Smooth muscle cell (in vitro differentiated cells): Measurements from ENCODE around the gene TRPC4AP. TPM values are rescaled to one million over a fixed set of nuclear protein-coding genes. Genes with fewer than 3 reads are reported as not detected.

Experiments used
- DNase-seq: peaks from one replicate; lab custom pipeline; 2025; ENCODE audit not compliant: unreplicated experiment; lab: John Stamatoyannopoulos, UW
- H2AFZ ChIP-seq: fragments of 200-600 bp; sonication (generic); 2 replicates; pipeline ENCODE4 v1.6.0; 2016; ENCODE audit warnings: antibody characterized with exemption, low read depth, mild to moderate bottlenecking
- H3F3A ChIP-seq: fragments of 200-600 bp; sonication (generic); 2 replicates; pipeline ENCODE4 v1.6.0; 2017; ENCODE audit warnings: antibody characterized with exemption, low read depth
- H3K27ac ChIP-seq: fragments of 200-600 bp; sonication (generic); 2 replicates; pipeline ENCODE4 v1.5.1; 2016; ENCODE audit warnings: low read depth, mild to moderate bottlenecking
- H3K27me3 ChIP-seq: fragments of 200-600 bp; sonication (generic); 2 replicates; pipeline ENCODE4 v1.6.1; 2016; ENCODE audit warnings: low read depth, mild to moderate bottlenecking
- H3K36me3 ChIP-seq: fragments of 200-600 bp; sonication (generic); 2 replicates; pipeline ENCODE4 v1.5.1; 2016; ENCODE audit warnings: low read depth
- H3K4me1 ChIP-seq: fragments of 200-600 bp; sonication (generic); 2 replicates; pipeline ENCODE4 v1.5.1; 2016; ENCODE audit warnings: low read depth
- H3K4me2 ChIP-seq: fragments of 200-600 bp; sonication (generic); 2 replicates; pipeline ENCODE4 v1.6.0; 2016; ENCODE audit warnings: mild to moderate bottlenecking
- H3K4me3 ChIP-seq: fragments of 200-600 bp; sonication (generic); 2 replicates; pipeline ENCODE4 v1.5.1; 2016; ENCODE audit warnings: mild to moderate bottlenecking
- H3K79me2 ChIP-seq: fragments of 200-600 bp; sonication (generic); 2 replicates; pipeline ENCODE4 v1.6.0; 2016; ENCODE audit warnings: low read depth, mild to moderate bottlenecking
- H3K9ac ChIP-seq: fragments of 200-600 bp; sonication (generic); 2 replicates; pipeline ENCODE4 v1.6.0; 2016; ENCODE audit warnings: low read depth
- H3K9me3 ChIP-seq: fragments of 200-600 bp; sonication (generic); replicated peaks from 2 replicates; pipeline ENCODE4 v1.5.1; 2016; ENCODE audit warnings: low read depth
- H4K20me1 ChIP-seq: fragments of 200-600 bp; sonication (generic); 2 replicates; pipeline ENCODE4 v1.6.0; 2016; ENCODE audit warnings: low read depth
- whole genome bisulfite sequencing: methylation state at CpG from one replicate; pipeline ENCODE4 v1.1.7; 2016; ENCODE audit warnings: low lambda C conversion rate; 5-methylcytosine and 5-hydroxymethylcytosine counted together
- polyA plus RNA-seq: library from polyadenylated mRNA; unstranded; fragments of >200 nt; fragmentation: Nextera tagmentation; extraction: Ambion mirVana; gene quantifications from 2 replicates; pipeline ENCODE4 v1.2.1, GENCODE V29; 2016
- total RNA-seq: library from RNA; depleted of rRNA; stranded (reverse); fragments of >200 nt; gene quantifications from 2 replicates; pipeline ENCODE4 v1.2.3, GENCODE V29; 2014
- TF ChIP-seq, protein P1 (sequence below): fragments of 200-600 bp; sonication (generic); IDR thresholded peaks from 2 replicates; pipeline ENCODE4 v1.5.1; 2017; ENCODE audit warnings: borderline replicate concordance, mild to moderate bottlenecking, antibody characterized with exemption; ENCODE audit not compliant: insufficient read depth, poor library complexity, severe bottlenecking

The TRPC4AP gene
- total and polyA plus RNA-seq, 2 experiments from 2014 or later: 77.3 to 95.4 TPM

DNA sequence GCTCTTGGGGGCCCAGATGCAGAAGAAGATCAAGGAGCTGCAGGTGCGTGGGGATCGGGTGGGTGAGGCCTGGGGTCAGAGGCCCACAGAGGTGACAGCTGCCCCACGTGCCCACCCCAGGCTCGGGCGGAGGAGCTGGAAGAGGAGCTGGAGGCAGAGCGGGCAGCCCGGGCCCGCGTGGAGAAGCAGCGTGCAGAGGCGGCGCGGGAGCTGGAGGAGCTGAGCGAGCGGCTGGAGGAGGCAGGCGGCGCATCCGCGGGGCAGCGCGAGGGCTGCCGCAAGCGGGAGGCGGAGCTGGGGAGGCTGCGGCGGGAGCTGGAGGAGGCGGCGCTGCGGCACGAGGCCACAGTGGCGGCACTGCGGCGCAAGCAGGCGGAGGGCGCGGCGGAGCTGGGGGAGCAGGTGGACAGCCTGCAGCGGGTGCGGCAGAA, 95.5 kb downstream of the TRPC4AP start:
- no peaks in the 10 kb centered on the region for H3K4me1 ChIP-seq
- no peaks in the 10 kb centered on the region for H3K36me3 ChIP-seq
- H2AFZ ChIP-seq: no peak overlapping the region
- no peak overlapping the region for H3K9ac ChIP-seq
- H3K79me2 ChIP-seq: no peaks in the 10 kb centered on the region
- H3K4me3 ChIP-seq: no peak overlapping the region
- TF ChIP-seq, protein P1, sequence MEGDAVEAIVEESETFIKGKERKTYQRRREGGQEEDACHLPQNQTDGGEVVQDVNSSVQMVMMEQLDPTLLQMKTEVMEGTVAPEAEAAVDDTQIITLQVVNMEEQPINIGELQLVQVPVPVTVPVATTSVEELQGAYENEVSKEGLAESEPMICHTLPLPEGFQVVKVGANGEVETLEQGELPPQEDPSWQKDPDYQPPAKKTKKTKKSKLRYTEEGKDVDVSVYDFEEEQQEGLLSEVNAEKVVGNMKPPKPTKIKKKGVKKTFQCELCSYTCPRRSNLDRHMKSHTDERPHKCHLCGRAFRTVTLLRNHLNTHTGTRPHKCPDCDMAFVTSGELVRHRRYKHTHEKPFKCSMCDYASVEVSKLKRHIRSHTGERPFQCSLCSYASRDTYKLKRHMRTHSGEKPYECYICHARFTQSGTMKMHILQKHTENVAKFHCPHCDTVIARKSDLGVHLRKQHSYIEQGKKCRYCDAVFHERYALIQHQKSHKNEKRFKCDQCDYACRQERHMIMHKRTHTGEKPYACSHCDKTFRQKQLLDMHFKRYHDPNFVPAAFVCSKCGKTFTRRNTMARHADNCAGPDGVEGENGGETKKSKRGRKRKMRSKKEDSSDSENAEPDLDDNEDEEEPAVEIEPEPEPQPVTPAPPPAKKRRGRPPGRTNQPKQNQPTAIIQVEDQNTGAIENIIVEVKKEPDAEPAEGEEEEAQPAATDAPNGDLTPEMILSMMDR: no peak
- no peaks in the 10 kb centered on the region for H3K9me3 ChIP-seq
- H3K27ac ChIP-seq: no peak overlapping the region
- H3F3A ChIP-seq: no peaks in the 10 kb centered on the region
- DNase-seq: no peak
- H4K20me1 ChIP-seq: peaks cover 12% of the 10 kb centered on the region
- 97% methylated on average over 27 of the region's 39 CpGs for WGBS
- no peaks in the 10 kb centered on the region for H3K27me3 ChIP-seq
- no peak overlapping the region for H3K4me2 ChIP-seq

DNA sequence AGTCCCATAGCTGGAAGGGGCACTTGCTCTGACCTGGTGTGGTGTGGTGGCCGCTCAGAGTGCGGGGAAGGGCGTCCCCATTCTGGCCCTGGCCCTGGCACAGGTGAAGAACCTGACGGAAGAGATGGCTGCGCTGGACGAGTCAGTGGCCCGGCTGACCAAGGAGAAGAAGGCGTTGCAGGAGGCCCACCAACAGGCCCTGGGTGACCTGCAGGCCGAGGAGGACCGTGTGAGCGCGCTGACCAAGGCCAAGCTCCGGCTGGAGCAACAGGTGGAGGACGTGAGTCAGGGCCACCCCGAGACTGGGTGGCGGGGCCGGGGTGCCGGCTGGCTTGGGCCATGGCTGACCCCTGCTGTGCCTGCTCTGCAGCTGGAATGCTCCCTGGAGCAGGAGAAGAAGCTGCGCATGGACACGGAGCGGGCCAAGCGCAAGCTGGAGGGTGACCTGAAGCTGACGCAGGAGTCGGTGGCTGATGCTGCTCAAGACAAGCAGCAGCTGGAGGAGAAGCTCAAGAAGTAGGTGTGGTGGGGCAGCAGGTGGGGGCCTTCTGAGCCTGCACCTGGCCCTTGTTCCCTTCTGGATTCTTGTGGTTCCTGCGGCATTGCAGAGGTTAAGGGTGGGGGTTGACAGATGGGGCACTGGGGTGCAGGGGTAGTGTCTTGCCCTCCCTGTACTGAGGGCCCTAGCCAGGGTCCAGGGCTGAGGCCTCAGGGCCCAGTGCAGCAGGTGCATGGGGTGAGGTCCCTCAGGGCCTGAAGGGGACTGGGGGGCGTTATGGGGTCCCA, 96.2 kb downstream of the TRPC4AP start:
- no peaks in the 10 kb centered on the region for H3F3A ChIP-seq
- H3K9ac ChIP-seq: no peak overlapping the region
- DNase-seq: no peak
- no peaks in the 10 kb centered on the region for H3K79me2 ChIP-seq
- no peak overlapping the region for H3K4me3 ChIP-seq
- H3K27me3 ChIP-seq: no peaks in the 10 kb centered on the region
- no peak overlapping the region for H3K27ac ChIP-seq
- 96% methylated on average over 21 of the region's 26 CpGs for WGBS
- no peak overlapping the region for H3K4me2 ChIP-seq
- no peaks in the 10 kb centered on the region for H3K4me1 ChIP-seq
- TF ChIP-seq, protein P1: no peak
- peaks cover 12% of the 10 kb centered on the region for H4K20me1 ChIP-seq
- H3K9me3 ChIP-seq: no peaks in the 10 kb centered on the region
- no peak overlapping the region for H2AFZ ChIP-seq
- H3K36me3 ChIP-seq: no peaks in the 10 kb centered on the region

DNA sequence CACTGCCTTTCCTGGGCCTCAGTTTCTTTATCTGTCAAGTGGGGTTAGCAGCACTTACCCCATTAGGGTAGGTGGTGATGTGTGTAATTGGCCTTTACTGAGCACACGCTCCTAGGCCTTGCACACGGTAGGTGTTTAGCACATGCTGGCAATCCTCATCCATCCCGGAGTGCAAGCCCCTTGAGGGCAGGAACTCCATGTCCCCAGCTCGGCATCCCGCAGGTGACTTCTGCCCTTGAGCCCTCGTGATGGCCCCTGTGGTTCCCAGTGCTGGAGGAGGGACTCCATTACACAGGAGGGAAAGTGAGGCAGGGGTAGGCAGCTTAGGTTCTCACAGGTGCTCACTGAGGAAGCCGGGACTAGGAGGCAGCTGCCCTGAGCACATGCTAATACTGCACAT, 96.9 kb downstream of the TRPC4AP start:
- H3K27ac ChIP-seq: no peak overlapping the region
- no peaks in the 10 kb centered on the region for H3F3A ChIP-seq
- peaks cover 12% of the 10 kb centered on the region for H4K20me1 ChIP-seq
- H3K4me3 ChIP-seq: no peak overlapping the region
- no peak overlapping the region for H3K9ac ChIP-seq
- no peaks in the 10 kb centered on the region for H3K27me3 ChIP-seq
- H3K4me2 ChIP-seq: no peak overlapping the region
- no peaks in the 10 kb centered on the region for H3K36me3 ChIP-seq
- H2AFZ ChIP-seq: no peak overlapping the region
- TF ChIP-seq, protein P1: no peak
- WGBS: 88% methylated on average over 7 of the region's 7 CpGs
- DNase-seq: no peak
- H3K9me3 ChIP-seq: no peaks in the 10 kb centered on the region
- no peaks in the 10 kb centered on the region for H3K4me1 ChIP-seq
- no peaks in the 10 kb centered on the region for H3K79me2 ChIP-seq

DNA sequence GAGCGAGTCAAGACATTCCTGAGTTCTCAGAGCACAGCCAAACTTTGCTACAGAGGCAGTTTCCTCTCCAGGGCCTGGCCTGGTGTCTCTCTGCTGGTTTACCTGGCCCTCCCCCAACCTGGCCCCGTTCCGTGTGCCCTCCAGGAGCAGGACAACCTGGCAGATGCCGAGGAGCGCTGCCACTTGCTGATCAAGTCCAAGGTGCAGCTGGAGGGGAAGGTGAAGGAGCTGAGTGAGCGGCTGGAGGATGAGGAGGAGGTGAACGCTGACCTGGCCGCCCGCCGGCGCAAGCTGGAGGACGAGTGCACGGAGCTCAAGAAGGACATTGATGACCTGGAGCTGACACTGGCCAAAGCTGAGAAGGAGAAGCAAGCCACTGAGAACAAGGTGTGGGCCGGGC, 97.4 kb downstream of the TRPC4AP start:
- Histone ChIP-seq H3K27me3 (no peaks in the 10 kb centered on the region), H3K79me2 (no peaks in the 10 kb centered on the region), H2AFZ (no peak overlapping the region), H3K9ac (no peak overlapping the region), H3F3A (no peaks in the 10 kb centered on the region), H3K4me3 (no peak overlapping the region), H3K36me3 (no peaks in the 10 kb centered on the region), H3K4me1 (no peaks in the 10 kb centered on the region), H3K4me2 (no peak overlapping the region), H3K27ac (no peak overlapping the region), H4K20me1 (peaks cover 12% of the 10 kb centered on the region), H3K9me3 (no peaks in the 10 kb centered on the region)
- TF ChIP-seq, protein P1: no peak
- DNase-seq: no peak
- 92% methylated on average over 9 of the region's 14 CpGs for WGBS
